Upper lobe of left lung (tissue), 6 donors: Measurements from ENCODE around the gene BGLAP. TPM values are rescaled to one million over a fixed set of nuclear protein-coding genes. Genes with fewer than 3 reads are reported as not detected.

Experiments used
- ATAC-seq, 2 donors: fragments of 200-7000 bp; cut with Tn5 transposase; one replicate each; pipeline ENCODE4 v1.9.1; 2022; ENCODE audit warnings: mild to moderate bottlenecking in 2 of 2, moderate library complexity in 2 of 2; ENCODE audit not compliant: low FRiP score in 2 of 2
- DNase-seq, 2 donors: peaks; one replicate each; pipeline ENCODE4 v3.0.0-alpha.2; 2019 to 2020
- H3K27ac ChIP-seq, 4 donors: fragments of 200-600 bp; sonication (generic); one replicate each; pipeline ENCODE4 v1.5.1; 2016 to 2019
- H3K27me3 ChIP-seq, 4 donors: fragments of 200-600 bp; sonication (generic); one replicate each; pipeline ENCODE4 v1.5.1; 2017 to 2019
- H3K36me3 ChIP-seq, 4 donors: fragments of 200-600 bp; sonication (generic); one replicate each; pipeline ENCODE4 v1.5.1; 2016 to 2019
- H3K4me1 ChIP-seq, 4 donors: fragments of 200-600 bp; sonication (generic); one replicate each; pipeline ENCODE4 v1.5.1; 2018 to 2019
- H3K4me3 ChIP-seq, 4 donors: fragments of 200-600 bp; sonication (generic); one replicate each; pipeline ENCODE4 v1.5.1; 2017 to 2019; ENCODE audit warnings: mild to moderate bottlenecking in 2 of 4, moderate library complexity in 1 of 4
- H3K9me3 ChIP-seq, 4 donors: fragments of 200-600 bp; sonication (generic); one replicate each; pipeline ENCODE4 v1.5.1; 2018 to 2019
- CTCF ChIP-seq, 6 experiments: fragments of 450-650 bp in 4 of 6; fragments of 200-600 bp in 2 of 6; sonication (generic) in 2 of 6; IDR thresholded peaks; one replicate each; pipeline ENCODE4 v1.5.1; 2016 to 2019; ENCODE audit warnings: antibody characterized with exemption in 6 of 6
- EP300 ChIP-seq, 4 donors: sonication (generic); formaldehyde crosslinking; IDR thresholded peaks; one replicate each; pipeline ENCODE4 v1.5.1; 2017; ENCODE audit warnings: antibody characterized with exemption in 4 of 4, control low read depth in 2 of 4
- POLR2A ChIP-seq, 4 donors: fragments of 450-650 bp; IDR thresholded peaks; one replicate each; pipeline ENCODE4 v1.5.1; 2016 to 2017; ENCODE audit warnings: antibody characterized with exemption in 4 of 4, mild to moderate bottlenecking in 2 of 4
- POLR2AphosphoS5 ChIP-seq, 2 donors: sonication (generic); formaldehyde crosslinking; IDR thresholded peaks; one replicate each; pipeline ENCODE4 v1.5.1; 2017; ENCODE audit warnings: antibody characterized with exemption in 2 of 2
- WGBS, 2 donors: methylation state at CpG; one replicate each; pipeline ENCODE4 v1.1.5; 2017 to 2018; 5-methylcytosine and 5-hydroxymethylcytosine counted together
- total RNA-seq, 6 donors: library from RNA; depleted of rRNA in 4 of 6; stranded (reverse); fragments of >200 nt in 4 of 6; gene quantifications; one replicate each; pipeline versions ENCODE4 v1.1.0 to v1.2.1, GENCODE V29; 2016 to 2021
- donor health status: DM: no; HTN: no; CAD: no; lungs with moderate emphysema.
- donor health status: DM: no; HTN: yes; CAD: no; lungs with severe emphysema.

BGLAP gene
- total RNA-seq, 6 donors from 2014 or later, result 0.69 to 31.4 (median 1.9) TPM; not detected in 1

GRCh38 chr1:156253634-156254033, 11.7 kb downstream of the BGLAP start:
- peaks cover 51 to 96% (median 85%) of the 10 kb centered on the region in 4 donors for H3K36me3 ChIP-seq
- ATAC-seq (no peak), DNase-seq (no peak)
- TF ChIP-seq EP300 (IDR thresholded peaks at IDR 0.05) (no peak), POLR2AphosphoS5 (IDR thresholded peaks at IDR 0.05) (no peak), POLR2A (IDR thresholded peaks at IDR 0.05) (no peak), CTCF (IDR thresholded peaks at IDR 0.05) (no peak)
- no peaks in the 10 kb centered on the region for H3K27me3 ChIP-seq
- no peak overlapping the region for H3K4me3 ChIP-seq
- H3K9me3 ChIP-seq, result no peaks in the 10 kb centered on the region
- no peak overlapping the region for H3K27ac ChIP-seq
- 97 to 98% methylated on average over 3 of the region's 3 CpGs for WGBS, 2 donors
- peaks cover 0 to 6% (median 4%) of the 10 kb centered on the region in 4 donors for H3K4me1 ChIP-seq

- no peak for TF ChIP-seq CTCF (IDR thresholded peaks at IDR 0.05)
- TF ChIP-seq EP300 (IDR thresholded peaks at IDR 0.05), result no peak
- no peak for TF ChIP-seq POLR2AphosphoS5 (IDR thresholded peaks at IDR 0.05)
- TF ChIP-seq POLR2A (IDR thresholded peaks at IDR 0.05), result no peak
- ATAC-seq (no peak), DNase-seq (no peak)
- no peaks in the 10 kb centered on the region for H3K27me3 ChIP-seq
- H3K4me3 ChIP-seq, result no peak overlapping the region
- H3K4me1 ChIP-seq, result no peaks in the 10 kb centered on the region
- H3K9me3 ChIP-seq, result no peaks in the 10 kb centered on the region
- WGBS, 2 donors, result 75 to 83% methylated on average over 2 of the region's 2 CpGs
- no peak overlapping the region for H3K27ac ChIP-seq
- H3K36me3 ChIP-seq, result peaks cover 51 to 97% (median 87%) of the 10 kb centered on the region in 4 donors
These were observed 15.7 kb downstream of the BGLAP start for GRCh38 chr1:156257711-156258110.

GRCh38 chr1:156258859-156259258, 16.9 kb downstream of the BGLAP start:
- TF ChIP-seq POLR2AphosphoS5 (IDR thresholded peaks at IDR 0.05) (no peak), CTCF (IDR thresholded peaks at IDR 0.05) (no peak), EP300 (IDR thresholded peaks at IDR 0.05) (no peak), POLR2A (IDR thresholded peaks at IDR 0.05) (no peak)
- DNase-seq, result no peak
- Histone ChIP-seq H3K9me3 (no peaks in the 10 kb centered on the region), H3K27me3 (no peaks in the 10 kb centered on the region), H3K36me3 (peaks cover 59 to 97% (median 87%) of the 10 kb centered on the region in 4 donors), H3K27ac (no peak overlapping the region), H3K4me3 (no peak overlapping the region), H3K4me1 (no peaks in the 10 kb centered on the region)
- ATAC-seq, result no peak
- WGBS, 2 donors, result 94 to 98% methylated on average over 7 to 8 of the region's 8 CpGs

- DNase-seq, result no peak
These were observed 17.8 kb downstream of the BGLAP start for GRCh38 chr1:156259805-156260204.

GRCh38 chr1:156260896-156261295, 18.9 kb downstream of the BGLAP start:
- Histone ChIP-seq H3K27me3 (no peaks in the 10 kb centered on the region), H3K36me3 (peaks cover 64 to 97% (median 89%) of the 10 kb centered on the region in 4 donors), H3K9me3 (no peaks in the 10 kb centered on the region), H3K27ac (no peak overlapping the region), H3K4me3 (no peak overlapping the region), H3K4me1 (no peaks in the 10 kb centered on the region)
- TF ChIP-seq POLR2AphosphoS5 (IDR thresholded peaks at IDR 0.05), result no peak
- no peak for TF ChIP-seq CTCF (IDR thresholded peaks at IDR 0.05)
- no peak for TF ChIP-seq EP300 (IDR thresholded peaks at IDR 0.05)
- TF ChIP-seq POLR2A (IDR thresholded peaks at IDR 0.05), result no peak
- DNase-seq (no peak), ATAC-seq (no peak)
- 91 to 97% methylated on average over 2 of the region's 2 CpGs for WGBS, 2 donors

More at GRCh38 chr1:156259805-156260204, 17.8 kb downstream of the BGLAP start:
- no peaks in the 10 kb centered on the region for H3K9me3 ChIP-seq
- 91 to 95% methylated on average over 3 of the region's 3 CpGs for WGBS, 2 donors
- H3K4me1 ChIP-seq, result no peaks in the 10 kb centered on the region
- peaks cover 63 to 97% (median 89%) of the 10 kb centered on the region in 4 donors for H3K36me3 ChIP-seq
- no peak for ATAC-seq
- no peaks in the 10 kb centered on the region for H3K27me3 ChIP-seq
- no peak overlapping the region for H3K4me3 ChIP-seq
- TF ChIP-seq POLR2A (IDR thresholded peaks at IDR 0.05) (no peak), POLR2AphosphoS5 (IDR thresholded peaks at IDR 0.05) (no peak)
- no peak overlapping the region for H3K27ac ChIP-seq
